Upper lobe of left lung (tissue), 4 donors: ENCODE results near the gene USP47.

Experiments
- EP300 ChIP-seq, 4 donors: sonication (generic); formaldehyde crosslinking; IDR thresholded peaks; one replicate each; pipeline ENCODE4 v1.5.1; 2017; ENCODE audit warnings: antibody characterized with exemption in 4 of 4, control low read depth in 2 of 4
- POLR2A ChIP-seq, 4 donors: fragments of 450-650 bp; IDR thresholded peaks; one replicate each; pipeline ENCODE4 v1.5.1; 2016 to 2017; ENCODE audit warnings: antibody characterized with exemption in 4 of 4, mild to moderate bottlenecking in 2 of 4
- POLR2AphosphoS5 ChIP-seq, 2 donors: sonication (generic); formaldehyde crosslinking; IDR thresholded peaks; one replicate each; pipeline ENCODE4 v1.5.1; 2017; ENCODE audit warnings: antibody characterized with exemption in 2 of 2
- TF ChIP-seq, protein P1 (sequence below), 6 experiments: fragments of 450-650 bp in 4 of 6; fragments of 200-600 bp in 2 of 6; sonication (generic) in 2 of 6; IDR thresholded peaks; one replicate each; pipeline ENCODE4 v1.5.1; 2016 to 2019; ENCODE audit warnings: antibody characterized with exemption in 6 of 6

DNA sequence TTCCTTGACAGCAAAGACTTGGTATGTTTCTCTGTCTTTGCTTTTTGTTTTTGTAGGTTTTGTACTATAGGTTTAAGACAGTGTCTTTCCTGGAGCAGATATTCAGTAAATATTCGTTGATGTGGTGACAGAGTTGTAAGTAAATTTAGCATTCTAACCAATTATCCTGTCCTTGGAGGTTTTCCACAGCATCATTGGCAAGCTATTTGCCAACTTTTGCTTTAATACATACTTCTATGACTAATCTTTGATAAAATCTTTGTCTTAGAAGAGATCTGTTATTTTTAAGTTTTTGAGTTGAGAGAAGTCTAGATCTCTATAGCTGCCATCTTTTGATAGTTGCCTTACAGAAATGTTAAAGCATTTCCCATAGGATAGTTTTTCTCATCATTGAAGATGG is 3.8 kb downstream of the USP47 start:
- TF ChIP-seq, protein P1, sequence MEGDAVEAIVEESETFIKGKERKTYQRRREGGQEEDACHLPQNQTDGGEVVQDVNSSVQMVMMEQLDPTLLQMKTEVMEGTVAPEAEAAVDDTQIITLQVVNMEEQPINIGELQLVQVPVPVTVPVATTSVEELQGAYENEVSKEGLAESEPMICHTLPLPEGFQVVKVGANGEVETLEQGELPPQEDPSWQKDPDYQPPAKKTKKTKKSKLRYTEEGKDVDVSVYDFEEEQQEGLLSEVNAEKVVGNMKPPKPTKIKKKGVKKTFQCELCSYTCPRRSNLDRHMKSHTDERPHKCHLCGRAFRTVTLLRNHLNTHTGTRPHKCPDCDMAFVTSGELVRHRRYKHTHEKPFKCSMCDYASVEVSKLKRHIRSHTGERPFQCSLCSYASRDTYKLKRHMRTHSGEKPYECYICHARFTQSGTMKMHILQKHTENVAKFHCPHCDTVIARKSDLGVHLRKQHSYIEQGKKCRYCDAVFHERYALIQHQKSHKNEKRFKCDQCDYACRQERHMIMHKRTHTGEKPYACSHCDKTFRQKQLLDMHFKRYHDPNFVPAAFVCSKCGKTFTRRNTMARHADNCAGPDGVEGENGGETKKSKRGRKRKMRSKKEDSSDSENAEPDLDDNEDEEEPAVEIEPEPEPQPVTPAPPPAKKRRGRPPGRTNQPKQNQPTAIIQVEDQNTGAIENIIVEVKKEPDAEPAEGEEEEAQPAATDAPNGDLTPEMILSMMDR (IDR thresholded peaks at IDR 0.05) = no peak
- TF ChIP-seq POLR2AphosphoS5 (IDR thresholded peaks at IDR 0.05) (no peak), EP300 (IDR thresholded peaks at IDR 0.05) (no peak), POLR2A (IDR thresholded peaks at IDR 0.05) (no peak)
